Left lung (tissue), 10 donors: ENCODE measurements around the gene MYMK. TPM values are rescaled to one million over a fixed set of nuclear protein-coding genes. Genes with fewer than 3 reads are reported as not detected.

Experiments
- ATAC-seq: fragments of 200-7000 bp; cut with Tn5 transposase; one replicate; pipeline ENCODE4 v1.9.1; 2020; ENCODE audit warnings: moderate library complexity
- DNase-seq, 4 donors: peaks; one replicate each; pipeline ENCODE4 v3.0.0-alpha.2; 2013 to 2020
- H3K27ac ChIP-seq, 2 donors: fragments of 200-600 bp; sonication (generic) in 1 of 2; one replicate each; pipeline versions ENCODE4 v1.5.0 to v1.8.0; 2020 to 2021
- H3K27me3 ChIP-seq, 2 donors: fragments of 200-600 bp; sonication (generic) in 1 of 2; one replicate each; pipeline versions ENCODE4 v1.5.0 to v1.8.0; 2020 to 2021
- H3K36me3 ChIP-seq, 2 donors: fragments of 200-600 bp; sonication (generic) in 1 of 2; one replicate each; pipeline versions ENCODE4 v1.5.0 to v1.8.0; 2020 to 2021
- H3K4me1 ChIP-seq, 2 donors: fragments of 200-600 bp; one replicate each; pipeline ENCODE4 v1.8.0; 2021
- H3K4me3 ChIP-seq, 2 donors: fragments of 200-600 bp; sonication (generic) in 1 of 2; one replicate each; pipeline versions ENCODE4 v1.5.0 to v1.8.0; 2020 to 2021; ENCODE audit warnings: mild to moderate bottlenecking in 1 of 2
- H3K9me3 ChIP-seq, 2 donors: fragments of 200-600 bp; sonication (generic) in 1 of 2; one replicate each; pipeline versions ENCODE4 v1.5.0 to v1.8.0; 2020 to 2021
- intact Hi-C, 2 donors: fragments of 100-400 bp; cut with DNase I; formaldehyde crosslinking; loops; one replicate each; pipeline versions ENCODE4 v1.11.2 to v1.14.2; 2022
- polyA plus RNA-seq, 6 donors: library from polyadenylated mRNA; unstranded; fragments of 120-200 nt; gene quantifications; one replicate each; pipeline ENCODE4 v1.2.1, GENCODE V29; 2013; ENCODE audit not compliant: insufficient read length in 6 of 6
- total RNA-seq, 2 donors: library from RNA; stranded (reverse); fragmentation: NEBNext Ultra II Directional; extraction: Animal tissue kit (Norgen Biotek cat#: 25700); gene quantifications; one replicate each; pipeline ENCODE4 v1.2.1, GENCODE V29; 2021
- TF ChIP-seq, protein P1 (sequence below), 2 donors: fragments of 200-600 bp; sonication (generic) in 1 of 2; IDR thresholded peaks; one replicate each; pipeline versions ENCODE4 v1.5.0 to v1.8.0; 2021; ENCODE audit warnings: antibody characterized with exemption in 2 of 2
- donor health status: DM: no; HTN: yes; CAD: no.
- donor health status: DM: no; HTN: no; CAD: no.

MYMK gene
- total and polyA plus RNA-seq, 8 donors = not detected

GRCh38 chr9:133484671-133485437 is 39.9 kb downstream of the MYMK start:
- H3K9me3 ChIP-seq = no peaks in the 10 kb centered on the region
- no peak overlapping the region for H3K4me3 ChIP-seq
- ATAC-seq = peak; percentile 18
- intact Hi-C loops = loop anchor here in 1 of 2 donors (10.0 kb wide), 2 partner anchors 80 to 300 kb away; no protein-coding TSS in a partner anchor
- TF ChIP-seq, protein P1, sequence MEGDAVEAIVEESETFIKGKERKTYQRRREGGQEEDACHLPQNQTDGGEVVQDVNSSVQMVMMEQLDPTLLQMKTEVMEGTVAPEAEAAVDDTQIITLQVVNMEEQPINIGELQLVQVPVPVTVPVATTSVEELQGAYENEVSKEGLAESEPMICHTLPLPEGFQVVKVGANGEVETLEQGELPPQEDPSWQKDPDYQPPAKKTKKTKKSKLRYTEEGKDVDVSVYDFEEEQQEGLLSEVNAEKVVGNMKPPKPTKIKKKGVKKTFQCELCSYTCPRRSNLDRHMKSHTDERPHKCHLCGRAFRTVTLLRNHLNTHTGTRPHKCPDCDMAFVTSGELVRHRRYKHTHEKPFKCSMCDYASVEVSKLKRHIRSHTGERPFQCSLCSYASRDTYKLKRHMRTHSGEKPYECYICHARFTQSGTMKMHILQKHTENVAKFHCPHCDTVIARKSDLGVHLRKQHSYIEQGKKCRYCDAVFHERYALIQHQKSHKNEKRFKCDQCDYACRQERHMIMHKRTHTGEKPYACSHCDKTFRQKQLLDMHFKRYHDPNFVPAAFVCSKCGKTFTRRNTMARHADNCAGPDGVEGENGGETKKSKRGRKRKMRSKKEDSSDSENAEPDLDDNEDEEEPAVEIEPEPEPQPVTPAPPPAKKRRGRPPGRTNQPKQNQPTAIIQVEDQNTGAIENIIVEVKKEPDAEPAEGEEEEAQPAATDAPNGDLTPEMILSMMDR (IDR thresholded peaks at IDR 0.05) = no peak
- peaks cover 0 to 10% of the 10 kb centered on the region in 2 donors for H3K27me3 ChIP-seq
- peak in 2 of 4 donors; percentile 45 to 76 for DNase-seq
- no peaks in the 10 kb centered on the region for H3K36me3 ChIP-seq
- H3K27ac ChIP-seq = no peak overlapping the region
- H3K4me1 ChIP-seq = peaks cover 0 to 8% of the 10 kb centered on the region in 2 donors

DNA sequence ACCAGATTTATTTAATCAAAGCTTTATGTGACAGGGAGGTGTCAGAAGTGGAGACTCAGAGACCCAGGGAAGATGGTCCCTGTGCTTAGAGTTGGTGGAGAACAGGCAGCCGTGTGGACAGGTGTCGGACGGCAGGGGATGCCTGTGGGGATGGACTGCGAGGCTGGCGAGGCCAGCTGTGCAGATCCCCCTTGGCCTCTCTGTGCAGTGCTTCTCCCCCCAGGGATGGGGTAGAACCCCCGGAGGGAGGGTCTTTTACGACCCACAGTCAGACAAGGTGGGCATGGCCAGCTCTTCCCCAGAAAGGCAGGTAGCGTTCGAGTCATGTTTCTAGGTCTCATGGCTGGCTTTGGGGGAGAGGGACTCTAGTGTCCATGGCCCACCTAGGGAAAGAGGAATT is 41.1 kb downstream of the MYMK start:
- Histone ChIP-seq H3K27ac (no peak overlapping the region), H3K9me3 (no peaks in the 10 kb centered on the region), H3K36me3 (no peaks in the 10 kb centered on the region), H3K4me3 (no peak overlapping the region), H3K4me1 (peaks cover 2 to 20% of the 10 kb centered on the region in 2 donors), H3K27me3 (peaks cover 0 to 23% of the 10 kb centered on the region in 2 donors)
- intact Hi-C loops = loop anchor here in 1 of 2 donors (10.0 kb wide), 2 partner anchors 79 to 299 kb away; no protein-coding TSS in a partner anchor
- DNase-seq (peak in 1 of 4 donors; percentile 60), ATAC-seq (no peak)
- TF ChIP-seq, protein P1 (IDR thresholded peaks at IDR 0.05) = no peak

GRCh38 chr9:133478851-133479711 is 45.7 kb downstream of the MYMK start, which contains the start of gene SLC2A6:
Gene SLC2A6 (minus strand): TSS chr9:133479099. CDS start chr9:133479059, 40 bp downstream.
- TF ChIP-seq, protein P1 (IDR thresholded peaks at IDR 0.05) = no peak
- peaks cover 9 to 59% of the 10 kb centered on the region in 2 donors for H3K4me1 ChIP-seq
- intact Hi-C loops = no loop called here
- peaks cover 0 to 22% of the 10 kb centered on the region in 2 donors for H3K27me3 ChIP-seq
- peaks cover 0 to 21% of the 10 kb centered on the region in 2 donors for H3K36me3 ChIP-seq
- peak within 1 kb of the TSS; percentile 71 to 78 for H3K27ac ChIP-seq
- ATAC-seq (peak; percentile 99), DNase-seq (peak in 3 of 4 donors; percentile 84 to 98 (median 87))
- peak within 1 kb of the TSS; percentile 61 to 70 for H3K4me3 ChIP-seq
- H3K9me3 ChIP-seq = no peaks in the 10 kb centered on the region

GRCh38 chr9:133477992-133478850 is 46.5 kb downstream of the MYMK start:
- DNase-seq = peak in 1 of 4 donors; percentile 81
- peaks cover 0 to 22% of the 10 kb centered on the region in 2 donors for H3K27me3 ChIP-seq
- TF ChIP-seq, protein P1 (IDR thresholded peaks at IDR 0.05) = no peak
- peaks cover 0 to 30% of the 10 kb centered on the region in 2 donors for H3K36me3 ChIP-seq
- H3K27ac ChIP-seq = peak overlapping the region; percentile 71 to 78
- H3K4me1 ChIP-seq = peaks cover 9 to 64% of the 10 kb centered on the region in 2 donors
- no peaks in the 10 kb centered on the region for H3K9me3 ChIP-seq
- intact Hi-C loops = no loop called here
- H3K4me3 ChIP-seq = peak overlapping the region; percentile 61 to 70
- ATAC-seq = peak; percentile 17
